Skeletal muscle satellite cell (primary cell): ENCODE data around the gene PRPF19.

ENCODE experiments used
- H3K27me3 ChIP-seq: 2 replicates; pipeline ENCODE4 v1.7.0; 2013; ENCODE audit warnings: low read length; ENCODE audit not compliant: control insufficient read depth, insufficient read depth
- H3K36me3 ChIP-seq: 2 replicates; pipeline ENCODE4 v1.7.0; 2013; ENCODE audit warnings: mild to moderate bottlenecking, control low read depth, low read length; ENCODE audit not compliant: insufficient read depth
- H3K4me1 ChIP-seq: 2 replicates; pipeline ENCODE4 v1.7.0; 2013; ENCODE audit warnings: low read length; ENCODE audit not compliant: control insufficient read depth, insufficient read depth
- H3K4me2 ChIP-seq: 2 replicates; pipeline ENCODE4 v1.7.0; 2013; ENCODE audit warnings: mild to moderate bottlenecking, low read length
- H3K4me3 ChIP-seq: 2 replicates; pipeline ENCODE4 v1.7.0; 2013; ENCODE audit warnings: low read length
- H3K9ac ChIP-seq: 2 replicates; pipeline ENCODE4 v1.7.0; 2013; ENCODE audit warnings: mild to moderate bottlenecking, low read depth, low read length, moderate library complexity
- H3K9me3 ChIP-seq: replicated peaks from 2 replicates; pipeline ENCODE4 v1.7.0; 2013; ENCODE audit warnings: mild to moderate bottlenecking, control low read depth, low read length

PRPF19 gene

DNA sequence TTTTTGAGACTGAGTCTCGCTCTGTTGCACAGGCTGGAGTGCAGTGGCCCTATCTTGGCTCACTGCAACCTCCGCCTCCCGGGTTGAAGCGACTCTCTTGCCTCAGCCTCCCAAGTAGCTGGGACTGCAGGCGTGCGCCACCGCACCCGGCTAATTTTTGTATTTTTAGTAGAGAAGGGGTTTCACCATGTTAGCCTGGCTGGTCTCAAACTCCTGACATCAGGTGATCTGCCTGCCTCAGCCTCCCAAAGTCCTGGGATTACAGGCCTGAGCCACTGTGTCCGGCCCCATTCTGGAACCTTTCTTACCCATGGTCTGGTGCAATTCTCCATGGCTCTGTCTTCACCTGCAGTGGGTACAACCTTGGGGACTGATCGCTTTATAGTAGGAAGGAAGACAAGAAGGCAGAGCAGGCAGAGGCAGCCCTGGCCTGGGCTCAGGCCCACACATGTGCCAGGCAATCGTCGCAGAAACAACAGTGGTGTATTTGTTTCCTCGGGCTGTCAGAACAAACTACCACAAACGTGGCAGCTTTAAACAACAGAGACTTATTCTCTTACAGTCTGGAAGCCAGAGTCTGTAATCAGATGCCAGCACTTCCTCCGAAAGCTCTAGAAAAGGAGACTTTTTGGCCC lies 46.7 kb downstream of the PRPF19 start:
- Histone ChIP-seq H3K9me3 (no peaks in the 10 kb centered on the region), H3K4me3 (no peak overlapping the region), H3K27me3 (peaks cover 6% of the 10 kb centered on the region), H3K4me1 (peaks cover 19% of the 10 kb centered on the region), H3K36me3 (no peaks in the 10 kb centered on the region), H3K4me2 (no peak overlapping the region), H3K9ac (no peak overlapping the region)

DNA sequence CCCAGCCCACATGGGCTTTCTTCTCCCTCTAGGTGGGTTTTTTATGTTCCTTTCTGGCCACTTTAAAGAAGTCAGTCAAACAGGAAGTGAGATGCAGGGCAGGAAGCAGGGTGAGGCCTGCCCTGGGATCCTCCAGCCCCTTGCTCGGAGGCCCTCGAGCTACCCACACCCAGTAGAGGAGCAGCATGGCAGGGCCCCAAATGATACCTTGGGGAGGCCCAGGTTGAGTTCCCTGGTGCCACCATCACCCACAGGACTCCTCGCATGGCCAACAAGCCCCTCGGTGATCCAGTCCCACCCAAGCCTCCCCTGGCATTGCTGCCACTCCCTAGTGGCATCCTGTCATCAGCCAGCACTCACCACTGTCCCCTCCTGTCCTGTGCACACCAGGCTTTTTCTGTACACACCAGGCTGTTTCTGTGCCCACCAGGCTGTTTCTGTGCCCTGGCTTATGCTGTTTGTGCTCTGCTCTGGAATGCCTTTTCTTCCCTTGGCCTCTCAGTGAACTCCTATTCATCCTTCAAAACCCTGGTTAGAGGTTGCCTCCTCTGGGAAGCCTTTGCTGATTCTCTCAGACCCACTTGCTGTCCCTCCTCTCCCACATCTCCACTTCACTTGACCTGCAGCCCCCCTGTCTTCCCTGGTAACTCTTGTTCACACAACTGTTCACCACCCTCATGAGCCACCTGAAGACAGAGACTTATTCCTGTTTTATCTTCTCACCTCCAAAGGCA lies 47.5 kb downstream of the PRPF19 start:
- Histone ChIP-seq H3K4me3 (no peak overlapping the region), H3K4me1 (peaks cover 19% of the 10 kb centered on the region), H3K36me3 (no peaks in the 10 kb centered on the region), H3K9me3 (no peaks in the 10 kb centered on the region), H3K27me3 (peaks cover 4% of the 10 kb centered on the region), H3K4me2 (no peak overlapping the region), H3K9ac (no peak overlapping the region)

DNA sequence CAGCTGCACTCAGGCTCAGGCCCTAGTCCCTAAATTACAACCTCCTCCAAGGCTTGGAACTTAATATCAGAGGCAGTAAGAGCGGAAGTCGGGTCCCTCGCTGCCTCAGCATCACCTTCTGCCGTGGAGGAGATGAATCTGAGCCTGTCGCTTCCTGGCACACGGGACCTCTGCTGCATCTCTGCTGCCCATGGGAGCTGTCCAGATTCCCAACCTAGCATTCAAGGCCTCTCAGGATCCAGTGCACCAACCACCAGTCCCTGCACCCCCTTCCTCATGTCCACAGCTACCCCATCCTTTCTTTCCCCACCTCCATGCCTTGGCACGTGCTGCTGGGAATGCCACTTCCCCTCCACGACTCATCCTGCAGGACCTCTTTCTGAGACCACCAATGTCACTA lies 48.1 kb downstream of the PRPF19 start:
- Histone ChIP-seq H3K9ac (no peak overlapping the region), H3K9me3 (no peaks in the 10 kb centered on the region), H3K27me3 (no peaks in the 10 kb centered on the region), H3K4me2 (no peak overlapping the region), H3K4me3 (no peak overlapping the region), H3K36me3 (no peaks in the 10 kb centered on the region), H3K4me1 (peaks cover 19% of the 10 kb centered on the region)

DNA sequence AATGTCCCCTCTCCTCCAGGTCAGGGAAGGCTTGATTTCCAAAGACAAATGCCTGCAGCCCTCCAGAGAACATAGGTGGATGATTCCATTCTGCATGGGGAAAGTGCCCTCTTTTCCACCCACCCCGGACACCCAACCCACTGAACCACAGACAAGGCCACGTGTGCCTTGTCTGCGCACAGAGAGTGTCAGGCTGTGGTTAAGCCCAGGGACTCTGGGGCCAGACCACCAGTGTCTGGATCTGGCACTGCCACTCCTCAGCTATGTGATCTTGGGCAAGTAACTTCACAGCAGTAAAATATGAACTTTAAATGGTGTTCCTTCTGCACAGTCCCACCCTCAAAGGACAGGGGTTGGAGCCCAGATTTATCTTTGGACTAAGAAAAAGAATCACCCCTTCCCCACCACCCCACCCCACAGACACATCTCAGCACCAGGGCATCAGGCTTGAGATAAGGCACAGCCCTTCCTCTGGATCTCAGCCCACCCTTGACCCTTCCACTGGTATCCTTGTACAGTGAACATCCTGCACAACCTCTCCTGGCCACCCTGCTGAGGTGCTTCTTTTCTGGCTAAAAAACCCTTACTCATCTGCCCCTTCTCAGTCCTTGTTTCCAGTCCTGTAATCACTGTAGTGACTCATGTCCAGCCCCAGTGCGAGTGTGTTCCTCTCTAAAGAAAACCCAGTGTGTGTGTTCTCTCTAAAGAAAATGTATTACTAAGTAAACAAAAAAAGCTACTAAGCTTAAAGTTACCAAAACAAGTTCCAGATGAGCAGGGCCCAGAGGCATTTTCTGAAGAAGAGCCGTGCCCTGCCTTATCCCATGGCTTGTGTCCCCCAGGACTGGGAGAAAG lies 48.8 kb downstream of the PRPF19 start:
- Histone ChIP-seq H3K4me3 (no peak overlapping the region), H3K36me3 (no peaks in the 10 kb centered on the region), H3K4me1 (peaks cover 19% of the 10 kb centered on the region), H3K9me3 (no peaks in the 10 kb centered on the region), H3K9ac (no peak overlapping the region), H3K27me3 (no peaks in the 10 kb centered on the region), H3K4me2 (no peak overlapping the region)

DNA sequence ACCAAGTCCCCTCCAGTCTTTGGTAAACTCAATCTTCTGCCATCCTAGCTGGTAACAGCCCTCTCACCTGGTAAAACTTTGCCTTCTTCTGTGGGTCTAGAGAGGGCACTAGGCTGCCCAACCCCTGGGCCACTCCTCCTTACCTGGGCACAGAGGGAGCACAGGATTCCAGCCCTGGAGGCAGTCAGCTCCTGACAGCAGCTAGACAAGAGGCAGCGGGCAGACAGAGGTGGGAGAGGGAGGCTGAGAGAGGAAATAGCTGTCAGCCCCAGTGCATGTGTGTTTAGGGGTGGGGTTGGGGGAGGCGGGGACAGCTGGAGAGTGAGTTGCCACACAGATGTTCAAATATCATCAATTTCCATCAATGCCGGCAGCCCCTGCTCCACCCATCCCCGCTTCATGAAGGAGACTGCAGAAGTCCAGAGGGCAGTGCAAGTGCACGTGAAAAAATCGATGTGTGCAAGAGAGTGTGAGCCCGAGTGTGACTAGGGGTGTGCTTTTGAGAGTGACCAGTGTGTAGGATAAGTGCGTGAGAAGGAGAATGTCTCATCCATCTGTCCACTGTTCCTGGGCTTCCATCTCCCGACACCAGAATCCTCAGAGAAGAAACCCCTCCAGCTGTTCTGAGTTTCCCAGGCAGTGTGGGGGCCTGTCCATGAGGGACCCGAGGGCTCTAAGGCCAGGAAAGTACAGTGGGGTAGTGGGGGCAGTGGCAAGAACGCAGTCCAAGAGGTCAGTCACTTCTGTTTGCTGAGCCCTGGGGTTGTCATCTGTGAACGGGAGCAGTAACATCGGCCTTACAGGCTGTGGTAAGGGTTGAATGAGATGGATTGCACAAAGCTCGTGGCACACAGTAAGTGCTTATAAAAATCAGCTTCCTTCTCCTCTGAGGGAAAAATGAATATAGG lies 50.4 kb downstream of the PRPF19 start, which contains the start of gene PTGDR2:
TSS of gene PTGDR2 (minus strand) at position 225 of the 908 bp plus-strand sequence. CDS start 2,228 bp downstream, outside the sequence.
- Histone ChIP-seq H3K4me2 (no peak within 1 kb of the TSS), H3K9ac (no peak within 1 kb of the TSS), H3K36me3 (peaks cover 9% of the 10 kb centered on the region), H3K4me3 (no peak within 1 kb of the TSS), H3K4me1 (peaks cover 19% of the 10 kb centered on the region), H3K9me3 (no peaks in the 10 kb centered on the region), H3K27me3 (no peaks in the 10 kb centered on the region)

DNA sequence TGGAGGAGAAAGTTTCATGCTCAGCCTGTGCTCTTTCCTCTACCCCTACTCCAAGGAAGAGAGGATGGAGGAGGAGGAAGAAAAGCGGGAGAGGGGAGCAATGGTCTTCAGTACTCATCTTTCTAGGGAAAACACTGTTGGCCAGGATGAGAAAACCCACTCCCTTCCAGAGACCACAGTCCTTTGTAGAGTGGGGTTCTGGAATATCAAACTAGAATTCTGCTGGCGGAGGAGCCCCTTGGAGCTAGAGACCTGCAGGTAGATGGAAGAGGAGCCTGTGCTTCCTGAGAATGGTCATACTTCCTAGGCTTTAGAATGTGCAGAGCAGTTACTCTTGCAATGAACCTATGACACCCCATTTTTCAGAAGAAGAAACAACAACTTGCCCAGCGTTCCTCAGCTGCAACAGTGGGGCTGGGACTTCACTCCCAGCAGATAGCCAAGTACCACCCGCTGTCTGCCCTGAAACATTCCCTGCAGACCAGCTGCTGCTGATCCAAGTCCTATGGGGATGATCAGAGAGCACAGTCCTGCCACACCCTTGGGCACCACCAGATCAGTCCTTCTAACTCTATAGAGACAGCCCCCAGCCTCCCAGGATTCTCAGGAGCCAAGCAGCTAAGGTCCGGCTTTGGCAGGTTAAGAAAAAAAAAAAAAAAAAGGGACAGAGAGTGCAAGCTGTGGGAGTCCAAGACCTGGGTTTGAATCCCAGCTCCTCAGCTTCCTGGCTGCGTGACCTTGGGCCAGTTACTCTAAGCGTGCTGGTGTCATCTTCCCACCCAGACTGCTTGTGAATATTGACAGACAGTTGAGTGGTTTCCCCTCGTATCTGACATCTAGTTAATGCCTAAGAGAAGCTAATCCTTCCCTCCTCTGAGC lies 51.3 kb downstream of the PRPF19 start:
- peaks cover 19% of the 10 kb centered on the region for H3K4me1 ChIP-seq
- H3K9ac ChIP-seq = no peak overlapping the region
- H3K36me3 ChIP-seq = peaks cover 18% of the 10 kb centered on the region
- H3K4me3 ChIP-seq = no peak overlapping the region
- no peak overlapping the region for H3K4me2 ChIP-seq
- H3K9me3 ChIP-seq = no peaks in the 10 kb centered on the region
- H3K27me3 ChIP-seq = no peaks in the 10 kb centered on the region

DNA sequence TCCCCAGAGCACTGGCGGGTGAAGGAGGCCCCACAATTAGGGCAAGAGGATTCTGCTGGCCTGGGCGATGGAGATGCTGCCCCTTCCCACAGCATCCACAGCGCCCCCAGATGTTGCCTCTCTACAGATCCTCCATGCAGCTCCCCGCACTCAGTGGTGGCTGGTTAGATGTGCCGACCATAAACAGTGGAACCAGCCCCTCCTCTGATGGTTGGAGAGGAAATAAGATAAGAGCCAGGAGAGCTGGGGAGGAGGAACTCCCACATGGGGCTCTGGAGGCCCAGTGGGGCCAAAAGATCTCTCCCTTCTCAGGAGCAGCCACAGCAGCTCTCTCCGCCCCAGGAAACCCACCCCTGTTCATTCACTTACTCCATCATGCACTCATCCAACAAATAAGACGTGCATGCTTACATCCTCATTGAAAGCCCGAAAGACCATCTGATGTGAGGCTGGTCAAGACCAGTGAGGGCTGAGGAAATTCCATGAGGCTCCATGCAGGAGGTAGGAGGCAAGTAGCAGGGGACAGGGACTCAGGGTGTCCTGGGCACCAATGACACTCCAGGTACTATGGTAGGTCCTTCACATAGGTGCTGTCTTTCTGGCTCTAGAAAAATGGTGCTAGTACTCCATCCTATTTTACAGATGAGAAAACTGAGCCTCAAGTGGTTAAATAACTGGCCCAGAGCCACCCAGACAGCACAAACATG lies 52.1 kb downstream of the PRPF19 start:
- Histone ChIP-seq H3K27me3 (no peaks in the 10 kb centered on the region), H3K36me3 (peaks cover 26% of the 10 kb centered on the region), H3K4me1 (peaks cover 19% of the 10 kb centered on the region), H3K9me3 (no peaks in the 10 kb centered on the region), H3K4me3 (no peak overlapping the region), H3K9ac (no peak overlapping the region), H3K4me2 (no peak overlapping the region)

DNA sequence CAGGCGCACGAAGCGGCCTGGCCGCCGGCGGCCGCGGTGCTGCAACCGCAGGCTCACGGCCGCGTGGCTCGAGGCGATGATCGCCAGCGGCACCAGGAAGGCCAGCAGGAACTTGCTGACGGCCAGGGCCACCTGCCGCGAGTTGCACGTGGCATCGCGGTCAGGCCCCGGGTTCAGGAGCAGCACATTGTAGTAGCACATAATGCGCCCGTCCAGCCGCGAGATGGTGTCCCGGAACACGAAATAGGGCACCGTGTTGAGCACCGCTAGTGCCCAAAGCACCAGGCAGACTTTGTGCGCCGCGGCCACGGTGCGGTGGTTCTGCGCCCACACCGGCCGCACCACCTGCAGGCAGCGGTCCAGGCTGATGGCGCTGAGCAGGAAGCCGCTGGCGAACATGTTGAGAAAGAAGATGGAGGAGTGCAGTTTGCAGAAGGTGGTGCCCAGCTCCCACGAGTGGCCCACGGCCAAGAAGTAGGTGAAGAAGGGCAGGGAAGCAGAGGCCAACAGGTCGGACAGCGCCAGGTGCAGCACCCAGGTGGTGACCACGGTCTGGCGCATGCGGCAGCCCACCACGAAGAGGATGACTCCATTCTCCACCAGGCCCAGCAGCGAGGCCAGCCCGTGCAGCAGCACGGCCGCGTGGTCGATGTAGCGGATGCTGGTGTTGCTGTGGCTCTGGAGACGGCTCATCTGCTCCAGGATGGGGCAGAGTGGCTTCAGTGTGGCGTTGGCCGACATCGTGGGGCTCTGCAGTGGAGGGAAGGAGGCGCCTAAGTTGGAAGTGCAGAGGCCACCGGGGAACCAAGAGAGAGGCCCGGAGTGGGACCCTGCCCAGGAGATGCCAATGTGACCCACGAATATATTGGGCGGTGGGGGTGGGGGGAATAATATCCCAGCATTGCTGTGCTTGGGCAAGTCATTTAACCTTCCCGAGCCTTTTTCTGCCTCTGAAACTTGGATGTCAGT lies 53.1 kb downstream of the PRPF19 start:
- H3K4me3 ChIP-seq = no peak overlapping the region
- H3K9me3 ChIP-seq = no peaks in the 10 kb centered on the region
- H3K4me2 ChIP-seq = no peak overlapping the region
- H3K36me3 ChIP-seq = peaks cover 36% of the 10 kb centered on the region
- peaks cover 12% of the 10 kb centered on the region for H3K4me1 ChIP-seq
- no peaks in the 10 kb centered on the region for H3K27me3 ChIP-seq
- no peak overlapping the region for H3K9ac ChIP-seq
